Right lobe of liver (tissue), 6 donors: ENCODE results near the gene TTLL5. TPM values are rescaled to one million over a fixed set of nuclear protein-coding genes. Genes with fewer than 3 reads are reported as not detected.

Experiments
- ATAC-seq, 4 donors: fragments of 200-7000 bp; cut with Tn5 transposase; one replicate each; pipeline ENCODE4 v1.9.1; 2020; ENCODE audit warnings: mild to moderate bottlenecking in 4 of 4, moderate library complexity in 4 of 4
- DNase-seq, 3 donors: peaks; one replicate each; pipeline ENCODE4 v3.0.0-alpha.2; 2020
- H3K27ac ChIP-seq, 3 donors: fragments of 200-600 bp; one replicate each; pipeline ENCODE4 v1.8.0; 2022
- H3K27me3 ChIP-seq, 2 donors: fragments of 200-600 bp; one replicate each; pipeline ENCODE4 v1.8.0; 2022
- H3K36me3 ChIP-seq, 4 donors: fragments of 200-600 bp; sonication (generic) in 1 of 4; one replicate each; pipeline versions ENCODE4 v1.5.1 to v1.8.0; 2017 to 2022; ENCODE audit warnings: control low read depth in 1 of 4
- H3K4me1 ChIP-seq, 4 donors: fragments of 200-600 bp; sonication (generic) in 1 of 4; one replicate each; pipeline versions ENCODE4 v1.5.1 to v1.8.0; 2017 to 2022; ENCODE audit warnings: control low read depth in 1 of 4
- H3K4me3 ChIP-seq, 3 donors: fragments of 200-600 bp; one replicate each; pipeline ENCODE4 v1.8.0; 2022
- H3K9me3 ChIP-seq, 4 donors: fragments of 200-600 bp; sonication (generic) in 1 of 4; one replicate each; pipeline versions ENCODE4 v1.5.1 to v1.8.0; 2017 to 2022; ENCODE audit warnings: control low read depth in 1 of 4
- POLR2A ChIP-seq: fragments of 450-650 bp; IDR thresholded peaks from one replicate; pipeline ENCODE4 v1.6.1; 2017; ENCODE audit warnings: antibody characterized with exemption, mild to moderate bottlenecking
- WGBS: methylation state at CpG from one replicate; pipeline ENCODE4 v1.1.6; 2018; ENCODE audit warnings: low coverage, low lambda C conversion rate; ENCODE audit not compliant: insufficient coverage; ENCODE audit errors: missing lambda C conversion rate; 5-methylcytosine and 5-hydroxymethylcytosine counted together
- intact Hi-C, 2 donors: fragments of 100-400 bp; cut with DNase I; formaldehyde crosslinking; loops; one replicate each; pipeline versions ENCODE4 v1.11.2 to v1.14.1; 2022
- total RNA-seq, 6 experiments: library from RNA; depleted of rRNA in 2 of 6; stranded (reverse); fragments of >200 nt in 2 of 6; fragmentation: NEBNext Ultra II Directional in 3 of 6; extraction: Animal tissue kit (Norgen Biotek cat#: 25700) in 3 of 6; gene quantifications; one replicate each; pipeline versions ENCODE4 v1.1.0 to v1.2.4, GENCODE V29; 2016 to 2023
- TF ChIP-seq, protein P1 (sequence below), 4 donors: fragments of 200-600 bp in 3 of 4; fragments of 450-650 bp in 1 of 4; IDR thresholded peaks; one replicate each; pipeline versions ENCODE4 v1.5.1 to v1.8.0; 2016 to 2022; ENCODE audit warnings: antibody characterized with exemption in 4 of 4, mild to moderate bottlenecking in 2 of 4
- donor health status: DM: no; HTN: yes; CAD: no.
- donor health status: DM: no; HTN: no; CAD: no.
- donor health status: DM: no; HTN: no; CAD: no.
- donor health status: DM: no; HTN: yes; CAD: no.
- donor health status: DM: no; HTN: yes; CAD: no.

TTLL5 gene
- total RNA-seq, 6 experiments from 2014 or later, result 7.4 to 13.8 (median 11.9) TPM

DNA sequence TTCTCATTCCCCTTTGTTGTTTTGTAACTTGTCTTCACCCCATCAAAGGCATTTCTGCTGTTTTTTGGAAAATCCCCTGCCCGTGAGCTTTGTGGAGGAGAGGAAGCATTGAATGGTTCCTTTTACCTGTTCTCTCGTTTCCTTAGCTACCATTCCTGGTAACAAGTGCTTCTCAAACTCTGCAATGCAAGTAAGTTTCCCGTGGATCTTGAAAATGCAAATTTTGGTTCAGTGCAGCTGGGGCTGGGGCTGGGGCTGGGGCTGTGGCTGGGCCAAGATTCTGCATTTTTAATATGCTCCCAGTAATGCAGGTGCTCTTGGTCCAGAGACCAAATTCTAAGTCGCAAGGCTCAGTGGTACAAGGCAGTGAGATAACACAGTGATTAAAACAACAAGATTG lies 151.6 kb downstream of the TTLL5 start:
- H3K9me3 ChIP-seq, result no peaks in the 10 kb centered on the region
- no peaks in the 10 kb centered on the region for H3K36me3 ChIP-seq
- TF ChIP-seq POLR2A, result no peak
- TF ChIP-seq, protein P1, sequence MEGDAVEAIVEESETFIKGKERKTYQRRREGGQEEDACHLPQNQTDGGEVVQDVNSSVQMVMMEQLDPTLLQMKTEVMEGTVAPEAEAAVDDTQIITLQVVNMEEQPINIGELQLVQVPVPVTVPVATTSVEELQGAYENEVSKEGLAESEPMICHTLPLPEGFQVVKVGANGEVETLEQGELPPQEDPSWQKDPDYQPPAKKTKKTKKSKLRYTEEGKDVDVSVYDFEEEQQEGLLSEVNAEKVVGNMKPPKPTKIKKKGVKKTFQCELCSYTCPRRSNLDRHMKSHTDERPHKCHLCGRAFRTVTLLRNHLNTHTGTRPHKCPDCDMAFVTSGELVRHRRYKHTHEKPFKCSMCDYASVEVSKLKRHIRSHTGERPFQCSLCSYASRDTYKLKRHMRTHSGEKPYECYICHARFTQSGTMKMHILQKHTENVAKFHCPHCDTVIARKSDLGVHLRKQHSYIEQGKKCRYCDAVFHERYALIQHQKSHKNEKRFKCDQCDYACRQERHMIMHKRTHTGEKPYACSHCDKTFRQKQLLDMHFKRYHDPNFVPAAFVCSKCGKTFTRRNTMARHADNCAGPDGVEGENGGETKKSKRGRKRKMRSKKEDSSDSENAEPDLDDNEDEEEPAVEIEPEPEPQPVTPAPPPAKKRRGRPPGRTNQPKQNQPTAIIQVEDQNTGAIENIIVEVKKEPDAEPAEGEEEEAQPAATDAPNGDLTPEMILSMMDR (IDR thresholded peaks at IDR 0.05), result no peak
- ATAC-seq (no peak), DNase-seq (no peak)
- no peaks in the 10 kb centered on the region for H3K4me1 ChIP-seq
- intact Hi-C loops, result no loop called here
- H3K4me3 ChIP-seq, result no peak overlapping the region
- no peak overlapping the region for H3K27ac ChIP-seq
- WGBS, result 81% methylated on average over 4 of the region's 4 CpGs
- no peaks in the 10 kb centered on the region for H3K27me3 ChIP-seq

DNA sequence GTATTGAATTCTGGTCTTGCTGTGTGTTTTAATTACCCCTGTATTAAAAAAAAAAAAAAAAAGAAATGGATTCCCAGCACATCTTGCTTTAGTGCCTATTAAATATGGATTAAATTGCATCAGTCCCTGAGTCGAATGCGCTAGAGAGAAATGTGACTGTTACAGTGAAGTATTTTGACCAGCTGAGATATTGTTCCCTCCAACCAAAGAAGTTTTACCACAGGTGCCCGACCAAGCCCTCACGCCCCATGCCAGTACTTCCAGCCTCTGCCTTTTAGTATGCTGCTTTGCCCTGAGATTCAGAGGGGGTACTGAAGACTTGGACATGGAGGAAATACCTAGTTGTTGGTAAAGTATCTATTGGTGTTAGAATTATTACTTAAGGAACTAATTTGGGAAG lies 159.7 kb downstream of the TTLL5 start:
- DNase-seq, result no peak
- Histone ChIP-seq H3K4me3 (no peak overlapping the region), H3K4me1 (no peaks in the 10 kb centered on the region), H3K27me3 (no peaks in the 10 kb centered on the region), H3K27ac (no peak overlapping the region), H3K9me3 (no peaks in the 10 kb centered on the region), H3K36me3 (peaks cover 0 to 6% (median 0%) of the 10 kb centered on the region in 4 donors)
- WGBS, result 98% methylated on average over 4 of the region's 4 CpGs
- no peak for ATAC-seq
- no peak for TF ChIP-seq POLR2A
- TF ChIP-seq, protein P1 (IDR thresholded peaks at IDR 0.05), result no peak
- intact Hi-C loops, result no loop called here

DNA sequence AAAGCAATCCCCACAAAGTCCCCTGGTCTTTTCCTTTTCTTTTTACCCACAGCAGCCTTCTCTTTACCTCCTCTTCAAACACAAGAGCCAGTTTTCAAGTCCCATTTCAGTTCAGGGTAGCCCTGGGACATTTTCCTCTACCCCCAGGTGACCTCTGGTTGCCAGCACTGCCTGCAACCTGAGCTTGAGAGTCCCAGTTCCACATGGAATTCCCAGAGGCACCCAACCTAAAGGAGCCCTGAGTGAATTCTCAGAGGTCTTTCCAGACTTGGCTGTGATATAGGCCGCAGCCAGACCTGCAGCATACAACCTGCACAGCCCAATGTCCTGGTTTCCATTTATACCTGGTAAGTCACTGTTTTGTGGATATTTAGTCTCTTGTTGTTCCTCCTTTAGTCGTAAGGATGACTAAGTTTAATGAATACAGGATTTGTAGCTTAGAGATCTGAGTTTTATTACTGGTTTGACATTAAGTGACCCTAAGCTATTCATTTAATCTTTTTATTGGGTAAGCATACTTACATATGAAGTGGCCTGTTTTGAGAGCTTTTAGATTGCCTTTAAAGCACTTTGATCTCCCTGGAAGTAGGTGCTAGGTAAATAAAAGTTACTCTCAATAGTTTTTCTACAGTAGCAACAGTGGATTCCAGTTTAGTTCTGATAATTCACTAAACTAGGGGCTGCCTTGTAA lies 160.9 kb downstream of the TTLL5 start:
- DNase-seq (no peak), ATAC-seq (no peak)
- no peaks in the 10 kb centered on the region for H3K4me1 ChIP-seq
- no peaks in the 10 kb centered on the region for H3K9me3 ChIP-seq
- H3K27ac ChIP-seq, result no peak overlapping the region
- 75% methylated on average over 1 of the region's 2 CpGs for WGBS
- no peak overlapping the region for H3K4me3 ChIP-seq
- H3K27me3 ChIP-seq, result no peaks in the 10 kb centered on the region
- intact Hi-C loops, result no loop called here
- H3K36me3 ChIP-seq, result peaks cover 0 to 6% (median 0%) of the 10 kb centered on the region in 4 donors
- TF ChIP-seq, protein P1 (IDR thresholded peaks at IDR 0.05), result no peak
- TF ChIP-seq POLR2A, result no peak

DNA sequence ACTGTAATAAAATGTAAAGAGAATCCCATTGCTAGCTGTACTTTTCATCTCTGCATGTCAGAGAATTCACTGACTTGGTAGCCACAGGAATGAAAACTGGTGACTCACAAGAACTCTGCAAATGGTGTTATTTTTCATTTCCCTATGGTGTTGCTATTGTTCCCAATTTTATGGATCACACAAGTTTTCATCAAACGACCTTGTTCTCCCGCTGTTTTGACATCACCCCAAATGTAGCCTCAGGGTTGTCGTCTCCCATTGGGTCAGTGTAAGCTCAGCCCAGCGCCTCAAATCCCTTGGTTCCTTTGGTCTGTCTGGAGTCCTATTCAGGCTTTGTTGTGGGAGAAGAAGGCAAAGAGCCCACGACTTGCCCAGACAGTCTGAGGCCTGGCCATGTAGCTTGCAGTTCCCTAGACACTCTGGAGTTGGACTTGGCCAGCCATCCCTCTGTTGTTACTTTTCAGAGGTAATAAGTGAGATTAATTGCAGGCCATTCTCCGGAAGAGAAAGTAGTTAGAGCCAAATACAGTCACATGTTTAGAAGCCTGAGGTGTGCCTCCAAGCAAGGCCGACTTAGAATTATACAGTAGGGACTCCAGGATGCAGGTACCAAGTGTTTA lies 161.6 kb downstream of the TTLL5 start:
- H3K4me1 ChIP-seq, result no peaks in the 10 kb centered on the region
- no peaks in the 10 kb centered on the region for H3K9me3 ChIP-seq
- DNase-seq, result no peak
- WGBS, result 92% methylated on average over 6 of the region's 7 CpGs
- H3K4me3 ChIP-seq, result no peak overlapping the region
- no peaks in the 10 kb centered on the region for H3K27me3 ChIP-seq
- TF ChIP-seq, protein P1 (IDR thresholded peaks at IDR 0.05), result no peak
- no peak for TF ChIP-seq POLR2A
- ATAC-seq, result no peak
- intact Hi-C loops, result no loop called here
- peaks cover 0 to 6% (median 0%) of the 10 kb centered on the region in 4 donors for H3K36me3 ChIP-seq
- no peak overlapping the region for H3K27ac ChIP-seq
